Measurements from ENCODE around the gene FAM83C.
"Not testable (repeated sequence)": the region's sequence is repeated elsewhere in the genome, so short reads cannot be mapped to it uniquely, and the experiment has no call there.

The FAM83C gene

GRCh38 chr20:35257175-35257909, 34.9 kb downstream of the FAM83C start:
- peak overlapping the region; percentile 18; the same call in 1 of the 2 replicates for H3K27ac ChIP-seq
- TF ChIP-seq ZFX (IDR thresholded peaks at IDR 0.05) (no peak), CTCF (conservative IDR thresholded peaks at IDR 0.05) (no peak)

GRCh38 chr20:35254448-35254999, 37.7 kb downstream of the FAM83C start:
- TF ChIP-seq ZFX (IDR thresholded peaks at IDR 0.05): no peak
- no peak for TF ChIP-seq CTCF (conservative IDR thresholded peaks at IDR 0.05)

GRCh38 chr20:35253010-35253409, 39.2 kb downstream of the FAM83C start:
- H3K27ac ChIP-seq: no peak overlapping the region
- no peak for TF ChIP-seq CTCF (conservative IDR thresholded peaks at IDR 0.05)
- no peak for TF ChIP-seq ZFX (IDR thresholded peaks at IDR 0.05)

More at GRCh38 chr20:35254448-35254999, 37.7 kb downstream of the FAM83C start:
- H3K27ac ChIP-seq: no peak overlapping the region

- H3K27ac ChIP-seq: not testable (repeated sequence)
Measured at GRCh38 chr20:35252598-35252997, 39.6 kb downstream of the FAM83C start.

GRCh38 chr20:35252037-35252461, 40.2 kb downstream of the FAM83C start:
- TF ChIP-seq ZFX (IDR thresholded peaks at IDR 0.05) (no peak), CTCF (conservative IDR thresholded peaks at IDR 0.05) (no peak)
- H3K27ac ChIP-seq: no peak overlapping the region

- TF ChIP-seq CTCF (conservative IDR thresholded peaks at IDR 0.05) (no peak), ZFX (IDR thresholded peaks at IDR 0.05) (no peak)
- H3K27ac ChIP-seq: no peak overlapping the region
Measured at GRCh38 chr20:35251613-35251940, 40.6 kb downstream of the FAM83C start.

- H3K27ac ChIP-seq: no peak overlapping the region
- no peak for TF ChIP-seq ZFX (IDR thresholded peaks at IDR 0.05)
- no peak for TF ChIP-seq CTCF (conservative IDR thresholded peaks at IDR 0.05)
Measured at GRCh38 chr20:35248641-35249475, 43.4 kb downstream of the FAM83C start.
